ENCODE measurements around the gene MAP6. TPM values are rescaled to one million over a fixed set of nuclear protein-coding genes. Genes with fewer than 3 reads are reported as not detected.

MAP6 gene
- total RNA-seq, 1 donor from 2014 or later = 7.2 TPM

GRCh38 chr11:75578977-75579376 is 89.9 kb downstream of the MAP6 start:
- intact Hi-C loops (cut with DNase I) = no loop called here
- DNase-seq (ENCODE audit: low spot score) = no peak

GRCh38 chr11:75577207-75577606 is 91.6 kb downstream of the MAP6 start:
- intact Hi-C loops (cut with DNase I) = loop anchor here (2.0 kb wide), 1 partner anchor 30 kb away; no protein-coding TSS in a partner anchor
- DNase-seq (ENCODE audit: low spot score) = no peak

- no peak for DNase-seq (ENCODE audit: low spot score)
- intact Hi-C loops (cut with DNase I) = loop anchor here (2.0 kb wide), 1 partner anchor 30 kb away; no protein-coding TSS in a partner anchor
Measured at GRCh38 chr11:75576499-75576918, 92.3 kb downstream of the MAP6 start.

- no peak for DNase-seq (ENCODE audit: low spot score)
- intact Hi-C loops (cut with DNase I) = loop anchor here (2.0 kb wide), 1 partner anchor 29 kb away; no protein-coding TSS in a partner anchor
Measured at GRCh38 chr11:75576017-75576416, 92.8 kb downstream of the MAP6 start.

- intact Hi-C loops (cut with DNase I) = no loop called here
- DNase-seq (ENCODE audit: low spot score) = no peak
Measured at GRCh38 chr11:75574698-75575602, 93.9 kb downstream of the MAP6 start.

GRCh38 chr11:75572744-75573143 is 96.1 kb downstream of the MAP6 start:
- intact Hi-C loops (cut with DNase I) = no loop called here
- DNase-seq (ENCODE audit: low spot score) = no peak

- no peak for DNase-seq (ENCODE audit: low spot score)
- intact Hi-C loops (cut with DNase I) = no loop called here
Measured at GRCh38 chr11:75571625-75572024, 97.2 kb downstream of the MAP6 start.

- no peak for DNase-seq (ENCODE audit: low spot score)
- intact Hi-C loops (cut with DNase I) = no loop called here
Measured at GRCh38 chr11:75570559-75571139, 98.2 kb downstream of the MAP6 start.

GRCh38 chr11:75568616-75569219 is 100.1 kb downstream of the MAP6 start:
- no peak for DNase-seq (ENCODE audit: low spot score)
- intact Hi-C loops (cut with DNase I) = no loop called here

- no peak for DNase-seq (ENCODE audit: low spot score)
Measured at GRCh38 chr11:75567971-75568370, 100.9 kb downstream of the MAP6 start.

GRCh38 chr11:75566763-75567279 is 102.0 kb downstream of the MAP6 start:
- no peak for DNase-seq (ENCODE audit: low spot score)
- intact Hi-C loops (cut with DNase I) = no loop called here

More at GRCh38 chr11:75567971-75568370, 100.9 kb downstream of the MAP6 start:
- intact Hi-C loops (cut with DNase I) = no loop called here

GRCh38 chr11:75565916-75566762 is 102.7 kb downstream of the MAP6 start:
- intact Hi-C loops (cut with DNase I) = loop anchor here (2.0 kb wide), 1 partner anchor 17 kb away; no protein-coding TSS in a partner anchor
- no peak for DNase-seq (ENCODE audit: low spot score)

GRCh38 chr11:75565221-75565814 is 103.5 kb downstream of the MAP6 start:
- no peak for DNase-seq (ENCODE audit: low spot score)
- intact Hi-C loops (cut with DNase I) = loop anchor here (2.0 kb wide), 1 partner anchor 17 kb away; no protein-coding TSS in a partner anchor

- DNase-seq (ENCODE audit: low spot score) = no peak
- intact Hi-C loops (cut with DNase I) = loop anchor here (2.0 kb wide), 1 partner anchor 19 kb away; no protein-coding TSS in a partner anchor
Measured at GRCh38 chr11:75563978-75564552, 104.8 kb downstream of the MAP6 start.

GRCh38 chr11:75563501-75563977 is 105.3 kb downstream of the MAP6 start:
- intact Hi-C loops (cut with DNase I) = no loop called here
- no peak for DNase-seq (ENCODE audit: low spot score)

- intact Hi-C loops (cut with DNase I) = no loop called here
- no peak for DNase-seq (ENCODE audit: low spot score)
Measured at GRCh38 chr11:75562836-75563484, 105.9 kb downstream of the MAP6 start.

GRCh38 chr11:75562048-75562835 is 106.6 kb downstream of the MAP6 start, which contains the start of gene SERPINH1:
Gene SERPINH1 (plus strand): TSS chr11:75562253. CDS start chr11:75566350, 4,097 bp downstream.
- intact Hi-C loops (cut with DNase I) = no loop called here

More at GRCh38 chr11:75562048-75562835, 106.6 kb downstream of the MAP6 start, which contains the start of gene SERPINH1:
- peak; percentile 95 for DNase-seq (ENCODE audit: low spot score)

All from cardiac septum (tissue), 1 donor.